K562 (cell line): Measurements from ENCODE around the gene RBBP4. TPM values are rescaled to one million over a fixed set of nuclear protein-coding genes. Genes with fewer than 3 reads are reported as not detected.

Experiments
- CHAMP1 ChIP-seq: fragments of 450-650 bp; IDR thresholded peaks from 2 replicates; pipeline ENCODE4 v1.6.1; 2016; ENCODE audit warnings: mild to moderate bottlenecking
- EHMT2 ChIP-seq: fragments of 450-650 bp; IDR thresholded peaks from 2 replicates; pipeline ENCODE4 v1.6.1; 2018; ENCODE audit warnings: antibody characterized with exemption
- ESRRB ChIP-seq: fragments of 250-450 bp; sonication (Bioruptor Pico); IDR thresholded peaks from 2 replicates; pipeline ENCODE4 v1.5.0; 2020; ENCODE audit warnings: mild to moderate bottlenecking, moderate library complexity, borderline replicate concordance
- ETS1 ChIP-seq: conservative IDR thresholded peaks from 2 replicates; pipeline ENCODE4 v1.6.1; 2011; ENCODE audit warnings: low read depth, mild to moderate bottlenecking, low read length; ENCODE audit not compliant: control insufficient read depth
- HIVEP1 ChIP-seq: fragments of 250-450 bp; sonication (Bioruptor Pico); IDR thresholded peaks from 2 replicates; pipeline ENCODE4 v1.4.0; 2020; ENCODE audit warnings: mild to moderate bottlenecking
- KAT2B ChIP-seq: IDR thresholded peaks from one replicate; pipeline ENCODE4 v1.6.1; 2012; ENCODE audit warnings: low read depth, mild to moderate bottlenecking, control low read depth, inconsistent platforms, low read length, moderate library complexity
- KHSRP ChIP-seq: fragments of 450-650 bp; IDR thresholded peaks from 2 replicates; pipeline ENCODE4 v1.6.1; 2017
- KLF10 ChIP-seq: fragments of 250-450 bp; sonication (Bioruptor Pico); IDR thresholded peaks from 2 replicates; pipeline ENCODE4 v1.6.1; 2021; ENCODE audit warnings: matching md5 sums
- MTA1 ChIP-seq: fragments of 450-650 bp; IDR thresholded peaks from 2 replicates; pipeline ENCODE4 v1.6.1; 2017; ENCODE audit warnings: borderline replicate concordance
- MYBL2 ChIP-seq, 2 experiments: fragments of 450-650 bp in 1 of 2; sonication (generic) in 1 of 2; formaldehyde crosslinking in 1 of 2; IDR thresholded peaks; 2 replicates each; pipeline versions ENCODE4 v1.6.1 to v1.8.1; 2017 to 2022; ENCODE audit warnings: borderline replicate concordance in 1 of 2, inconsistent platforms in 1 of 2, low read depth in 1 of 2, mild to moderate bottlenecking in 1 of 2, missing genetic modification reagents in 1 of 2, moderate library complexity in 1 of 2
- NFIC ChIP-seq: fragments of 450-650 bp; IDR thresholded peaks from 2 replicates; pipeline ENCODE4 v1.6.1; 2017; ENCODE audit warnings: mild to moderate bottlenecking, inconsistent platforms
- NR0B1 ChIP-seq: fragments of 450-650 bp; IDR thresholded peaks from one replicate; pipeline ENCODE4 v1.6.1; 2018; ENCODE audit warnings: mild to moderate bottlenecking, moderate library complexity; ENCODE audit not compliant: partially characterized antibody
- PHF20 ChIP-seq: fragments of 450-650 bp; IDR thresholded peaks from 2 replicates; pipeline ENCODE4 v1.6.1; 2018; ENCODE audit not compliant: partially characterized antibody
- POLR2A ChIP-seq: fragments of 450-650 bp; conservative IDR thresholded peaks from 2 replicates; pipeline ENCODE4 v1.6.1; 2016
- POLR2H ChIP-seq: IDR thresholded peaks from 2 replicates; pipeline ENCODE4 v1.6.1; 2016; ENCODE audit warnings: missing genetic modification characterization, low read depth, mild to moderate bottlenecking, control low read depth, missing compliant biosample characterization, moderate library complexity
- RBM17 ChIP-seq: fragments of 200-400 bp; formaldehyde crosslinking; IDR thresholded peaks from 2 replicates; pipeline ENCODE4 v1.6.1; 2017; ENCODE audit warnings: low read depth, mild to moderate bottlenecking, low read length, borderline replicate concordance
- RNF219 ChIP-seq: fragments of 250-450 bp; sonication (Bioruptor Pico); IDR thresholded peaks from 2 replicates; pipeline ENCODE4 v1.5.0; 2022; ENCODE audit warnings: mild to moderate bottlenecking
- SMAD4 ChIP-seq: fragments of 250-450 bp; sonication (Bioruptor Pico); conservative IDR thresholded peaks from 2 replicates; pipeline ENCODE4 v1.8.0; 2021; ENCODE audit warnings: inconsistent platforms, mild to moderate bottlenecking, moderate library complexity
- SMARCA4 ChIP-seq: fragments of 450-650 bp; IDR thresholded peaks from 2 replicates; pipeline ENCODE4 v1.6.1; 2016
- TAF9B ChIP-seq: fragments of 450-650 bp; IDR thresholded peaks from 2 replicates; pipeline ENCODE4 v1.6.1; 2018; ENCODE audit warnings: mild to moderate bottlenecking; ENCODE audit not compliant: partially characterized antibody
- TBP ChIP-seq: optimal IDR thresholded peaks from 2 replicates; pipeline ENCODE3; 2011; ENCODE audit warnings: low read depth, low read length, improper control_type of control experiment
- TCF7L2 ChIP-seq: fragments of 150-350 bp; IDR thresholded peaks from 2 replicates; pipeline ENCODE4 v1.6.1; 2016; ENCODE audit warnings: low read depth, mild to moderate bottlenecking, low read length, moderate library complexity
- XRCC3 ChIP-seq: fragments of 450-650 bp; IDR thresholded peaks from 2 replicates; pipeline ENCODE4 v1.6.1; 2017; ENCODE audit warnings: mild to moderate bottlenecking, moderate library complexity
- polyA plus RNA-seq, 8 experiments: library from polyadenylated mRNA; depleted of rRNA in 4 of 8; stranded (reverse) in 5 of 8; unstranded in 3 of 8; fragments of >200 nt; fragmentation: Nextera tagmentation in 2 of 8; fragmentation: Illumina TruSeq in 1 of 8; extraction: Ambion mirVana in 2 of 8; extraction: Trizol in 1 of 8; gene quantifications; 2 replicates each; pipeline versions ENCODE4 v1.2.1 to v1.2.3, GENCODE V29; 2011 to 2014; ENCODE audit warnings: inconsistent platforms in 1 of 8, missing spikeins in 1 of 8
- total RNA-seq, 7 experiments: library from RNA; depleted of rRNA in 6 of 7; stranded (reverse); fragments of >200 nt in 6 of 7; fragmentation: Illumina TruSeq in 2 of 7; extraction: Trizol in 2 of 7; gene quantifications; 2 replicates each; pipeline versions ENCODE4 v1.2.1 to v1.2.3, GENCODE V29; 2011 to 2021; ENCODE audit warnings: low replicate concordance in 1 of 7

Gene RBBP4
- total and polyA plus RNA-seq, 9 of the 15 experiments (the other 6 are each of a cell fraction or from before 2014, with no cell fraction given) = 185 to 409 (median 259) TPM

- no peak for TF ChIP-seq RNF219 (CRISPR knock-in tag)
- TF ChIP-seq MYBL2 (IDR thresholded peaks at IDR 0.05; ENCODE audit: low read depth) = no peak
- TF ChIP-seq MYBL2 (CRISPR knock-in tag; IDR thresholded peaks at IDR 0.05; ENCODE audit: borderline replicate concordance) = no peak
- TF ChIP-seq TCF7L2 = no peak
- peak; percentile 72; the same call in 1 of the 2 replicates for TF ChIP-seq XRCC3
- TF ChIP-seq MTA1 = no peak
- 0 out of 2 replicates have a peak, but pooled peaks have one; percentile 24 for TF ChIP-seq SMARCA4
- no peak for TF ChIP-seq ESRRB
- peak; percentile 85 for TF ChIP-seq ETS1
- TF ChIP-seq EHMT2 = peak; percentile 49; the same call in 1 of the 2 replicates
- TF ChIP-seq POLR2A = peak; percentile 93
- peak; percentile 67 for TF ChIP-seq NFIC
- TF ChIP-seq CHAMP1 = peak; percentile 71; the same call in 1 of the 2 replicates
- no peak for TF ChIP-seq SMAD4 (CRISPR knock-in tag)
- TF ChIP-seq TBP = peak; percentile 74
- TF ChIP-seq KHSRP = 0 out of 2 replicates have a peak, but pooled peaks have one; percentile 10
- no peak for TF ChIP-seq KLF10 (CRISPR knock-in tag)
- TF ChIP-seq TAF9B = peak; percentile 87
- TF ChIP-seq RBM17 = no peak
- TF ChIP-seq KAT2B = no peak
- TF ChIP-seq PHF20 = peak; percentile 61
- TF ChIP-seq NR0B1 = no peak
- TF ChIP-seq HIVEP1 = 0 out of 2 replicates have a peak, but pooled peaks have one; percentile 45
- no peak for TF ChIP-seq POLR2H (tag)
Observed at GRCh38 chr1:32650248-32650751, 708 bp upstream of the RBBP4 start, which contains the start of gene ZBTB8OS (continued).
